ENCODE measurements around the gene TCF12.
A peak's percentile ranks its signal among the peaks of the same experiment; 100 is the strongest.
"Not testable (repeated sequence)": the region's sequence is repeated elsewhere in the genome, so short reads cannot be mapped to it uniquely, and the experiment has no call there.

TCF12 gene

GRCh38 chr15:56978898-56979662 is 60.6 kb downstream of the TCF12 start:
- DNase-seq (ENCODE audit: low read depth): peak; percentile 77

GRCh38 chr15:56980473-56980872 is 62.0 kb downstream of the TCF12 start:
- DNase-seq (ENCODE audit: low read depth): no peak

- no peak for DNase-seq (ENCODE audit: low read depth)
These were observed 62.7 kb downstream of the TCF12 start for GRCh38 chr15:56981160-56981559.

GRCh38 chr15:56982987-56983386 is 64.5 kb downstream of the TCF12 start:
- no peak for DNase-seq (ENCODE audit: low read depth)

GRCh38 chr15:56984681-56985481 is 66.4 kb downstream of the TCF12 start:
- DNase-seq (ENCODE audit: low read depth): peak; percentile 82

- no peak for DNase-seq (ENCODE audit: low read depth)
These were observed 67.4 kb downstream of the TCF12 start for GRCh38 chr15:56985856-56986255.

- peak; percentile 42 for DNase-seq (ENCODE audit: low read depth)
These were observed 68.8 kb downstream of the TCF12 start for GRCh38 chr15:56987286-56987685.

GRCh38 chr15:56988219-56988618 is 69.8 kb downstream of the TCF12 start:
- DNase-seq (ENCODE audit: low read depth): no peak

- no peak for DNase-seq (ENCODE audit: low read depth)
These were observed 71.0 kb downstream of the TCF12 start for GRCh38 chr15:56989411-56989924.

- no peak for DNase-seq (ENCODE audit: low read depth)
These were observed 72.6 kb downstream of the TCF12 start for GRCh38 chr15:56991017-56991416.

GRCh38 chr15:56992725-56993124 is 74.3 kb downstream of the TCF12 start:
- no peak for DNase-seq (ENCODE audit: low read depth)

- no peak for DNase-seq (ENCODE audit: low read depth)
These were observed 75.8 kb downstream of the TCF12 start for GRCh38 chr15:56994280-56994679.

- DNase-seq (ENCODE audit: low read depth): no peak
These were observed 77.6 kb downstream of the TCF12 start for GRCh38 chr15:56996093-56996492.

GRCh38 chr15:56996746-56997470 is 78.5 kb downstream of the TCF12 start:
- peak; percentile 62 for DNase-seq (ENCODE audit: low read depth)

- DNase-seq (ENCODE audit: low read depth): peak; percentile 90
These were observed 85.0 kb downstream of the TCF12 start for GRCh38 chr15:57003418-57003817.

GRCh38 chr15:57005244-57005643 is 86.8 kb downstream of the TCF12 start:
- no peak for DNase-seq (ENCODE audit: low read depth)

GRCh38 chr15:57007797-57008196 is 89.4 kb downstream of the TCF12 start:
- DNase-seq (ENCODE audit: low read depth): not testable (repeated sequence)

GRCh38 chr15:57010724-57011123 is 92.3 kb downstream of the TCF12 start:
- no peak for DNase-seq (ENCODE audit: low read depth)

- no peak for DNase-seq (ENCODE audit: low read depth)
These were observed 94.1 kb downstream of the TCF12 start for GRCh38 chr15:57012556-57012955.

GRCh38 chr15:57014896-57015295 is 96.5 kb downstream of the TCF12 start:
- DNase-seq (ENCODE audit: low read depth): not testable (repeated sequence)

- no peak for DNase-seq (ENCODE audit: low read depth)
These were observed 96.9 kb downstream of the TCF12 start for GRCh38 chr15:57015360-57015759.

- DNase-seq (ENCODE audit: low read depth): no peak
These were observed 97.5 kb downstream of the TCF12 start for GRCh38 chr15:57015897-57016296.

Data from EH (cell line).